AG09309 (cell line): ENCODE measurements around the gene MAST3.

Experiments
- DNase-seq: peaks from one replicate; pipeline ENCODE4 v3.0.0-alpha.2; 2010; ENCODE audit warnings: low read depth
- H3K4me3 ChIP-seq: 2 replicates; pipeline ENCODE4 v1.5.1; 2011; ENCODE audit warnings: mild to moderate bottlenecking, low read depth, low read length, moderate library complexity; ENCODE audit not compliant: control insufficient read depth
- CTCF ChIP-seq: IDR thresholded peaks from 2 replicates; pipeline ENCODE4 v1.5.1; 2011; ENCODE audit warnings: mild to moderate bottlenecking, low read depth, low read length, inconsistent platforms; ENCODE audit not compliant: insufficient read depth, control insufficient read depth; ENCODE audit errors: missing control alignments

Gene MAST3

GRCh38 chr19:18149596-18149975, 52.0 kb downstream of the MAST3 start:
- DNase-seq, result no peak
- no peak for TF ChIP-seq CTCF
- no peak overlapping the region for H3K4me3 ChIP-seq

- no peak for DNase-seq
- H3K4me3 ChIP-seq, result no peak overlapping the region
- TF ChIP-seq CTCF, result no peak
These were observed 53.4 kb downstream of the MAST3 start for GRCh38 chr19:18150776-18151624.

GRCh38 chr19:18152442-18152816, 54.9 kb downstream of the MAST3 start:
- peak overlapping the region; percentile 43 for H3K4me3 ChIP-seq

GRCh38 chr19:18152817-18153555, 55.4 kb downstream of the MAST3 start, which contains the start of gene PIK3R2:
Gene PIK3R2, plus strand, starts transcription at chr19:18153163. Its CDS starts 2,717 bp downstream, at chr19:18155880.
- DNase-seq, result peak; percentile 91
- TF ChIP-seq CTCF, result no peak
- peak within 1 kb of the TSS; percentile 86 for H3K4me3 ChIP-seq

More at GRCh38 chr19:18152442-18152816, 54.9 kb downstream of the MAST3 start:
- peak; percentile 86 for DNase-seq
- peak; percentile 69 for TF ChIP-seq CTCF

GRCh38 chr19:18153556-18154134, 56.1 kb downstream of the MAST3 start:
- no peak for DNase-seq

More at GRCh38 chr19:18153556-18154134, 56.1 kb downstream of the MAST3 start:
- peak overlapping the region; percentile 86 for H3K4me3 ChIP-seq
- TF ChIP-seq CTCF, result no peak
